Bronchial epithelial cell (primary cell): ENCODE measurements around the gene RTL10. TPM values are rescaled to one million over a fixed set of nuclear protein-coding genes. Genes with fewer than 3 reads are reported as not detected.
A peak's percentile ranks its signal among the peaks of the same experiment; 100 is the strongest.

Experiments
- DNase-seq: peaks from one replicate; pipeline ENCODE4 v3.0.0-alpha.2; 2010; ENCODE audit warnings: low read depth
- FAIRE-seq: peaks from 2 replicates; lab custom pipeline; 2011; peaks lifted over from hg19 to GRCh38; lab: Jason Lieb, UNC
- H3K27me3 ChIP-seq: 2 replicates; pipeline ENCODE4 v1.5.1; 2011; ENCODE audit warnings: low read length; ENCODE audit not compliant: control insufficient read depth, insufficient read depth
- H3K36me3 ChIP-seq: 2 replicates; pipeline ENCODE4 v1.5.1; 2011; ENCODE audit warnings: low read length; ENCODE audit not compliant: control insufficient read depth, insufficient read depth
- H3K4me3 ChIP-seq: 2 replicates; pipeline ENCODE4 v1.5.1; 2011; ENCODE audit warnings: mild to moderate bottlenecking, low read depth, low read length, control low read depth
- total RNA-seq: library from RNA; depleted of rRNA; stranded (reverse); fragments of >200 nt; gene quantifications from 2 replicates; pipeline ENCODE4 v1.2.1, GENCODE V29; 2014
- TF ChIP-seq, protein P1 (sequence below): IDR thresholded peaks from 2 replicates; pipeline ENCODE4 v1.5.1; 2011; ENCODE audit warnings: mild to moderate bottlenecking, moderate library complexity, low read length, control low read depth, inconsistent platforms; ENCODE audit not compliant: insufficient read depth, severe bottlenecking

RTL10 gene
- total RNA-seq, 1 donor from 2014 or later: 9.5 TPM

DNA sequence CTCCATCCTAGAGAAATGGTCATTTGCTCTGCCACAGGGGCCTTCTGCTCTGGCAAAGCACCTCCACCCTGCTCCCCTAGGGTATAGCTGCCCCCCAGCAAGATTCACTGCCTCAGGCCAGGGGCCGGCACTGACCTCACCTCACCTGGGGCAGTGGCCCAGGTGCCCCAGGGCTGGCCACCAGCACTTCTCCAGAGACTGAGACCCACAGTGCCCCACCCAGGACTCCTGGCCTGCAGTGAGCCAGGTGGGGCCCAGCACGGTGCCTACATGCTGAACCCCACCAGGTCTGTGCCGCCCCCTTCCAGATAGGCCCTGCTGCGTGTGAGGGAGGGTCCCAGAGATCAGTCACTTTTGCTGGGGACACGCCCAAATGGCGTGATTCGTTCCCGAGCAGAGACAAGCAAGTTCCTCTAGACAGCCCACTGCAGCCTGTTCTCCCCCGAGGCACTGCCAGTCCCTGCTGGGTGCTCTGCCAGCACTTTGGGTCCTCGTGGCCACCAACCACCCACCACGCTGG lies 10.8 kb downstream of the RTL10 start:
- no peaks in the 10 kb centered on the region for H3K27me3 ChIP-seq
- H3K36me3 ChIP-seq: no peaks in the 10 kb centered on the region
- FAIRE-seq: no peak
- DNase-seq: no peak
- H3K4me3 ChIP-seq: no peak overlapping the region
- TF ChIP-seq, protein P1, sequence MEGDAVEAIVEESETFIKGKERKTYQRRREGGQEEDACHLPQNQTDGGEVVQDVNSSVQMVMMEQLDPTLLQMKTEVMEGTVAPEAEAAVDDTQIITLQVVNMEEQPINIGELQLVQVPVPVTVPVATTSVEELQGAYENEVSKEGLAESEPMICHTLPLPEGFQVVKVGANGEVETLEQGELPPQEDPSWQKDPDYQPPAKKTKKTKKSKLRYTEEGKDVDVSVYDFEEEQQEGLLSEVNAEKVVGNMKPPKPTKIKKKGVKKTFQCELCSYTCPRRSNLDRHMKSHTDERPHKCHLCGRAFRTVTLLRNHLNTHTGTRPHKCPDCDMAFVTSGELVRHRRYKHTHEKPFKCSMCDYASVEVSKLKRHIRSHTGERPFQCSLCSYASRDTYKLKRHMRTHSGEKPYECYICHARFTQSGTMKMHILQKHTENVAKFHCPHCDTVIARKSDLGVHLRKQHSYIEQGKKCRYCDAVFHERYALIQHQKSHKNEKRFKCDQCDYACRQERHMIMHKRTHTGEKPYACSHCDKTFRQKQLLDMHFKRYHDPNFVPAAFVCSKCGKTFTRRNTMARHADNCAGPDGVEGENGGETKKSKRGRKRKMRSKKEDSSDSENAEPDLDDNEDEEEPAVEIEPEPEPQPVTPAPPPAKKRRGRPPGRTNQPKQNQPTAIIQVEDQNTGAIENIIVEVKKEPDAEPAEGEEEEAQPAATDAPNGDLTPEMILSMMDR: no peak

DNA sequence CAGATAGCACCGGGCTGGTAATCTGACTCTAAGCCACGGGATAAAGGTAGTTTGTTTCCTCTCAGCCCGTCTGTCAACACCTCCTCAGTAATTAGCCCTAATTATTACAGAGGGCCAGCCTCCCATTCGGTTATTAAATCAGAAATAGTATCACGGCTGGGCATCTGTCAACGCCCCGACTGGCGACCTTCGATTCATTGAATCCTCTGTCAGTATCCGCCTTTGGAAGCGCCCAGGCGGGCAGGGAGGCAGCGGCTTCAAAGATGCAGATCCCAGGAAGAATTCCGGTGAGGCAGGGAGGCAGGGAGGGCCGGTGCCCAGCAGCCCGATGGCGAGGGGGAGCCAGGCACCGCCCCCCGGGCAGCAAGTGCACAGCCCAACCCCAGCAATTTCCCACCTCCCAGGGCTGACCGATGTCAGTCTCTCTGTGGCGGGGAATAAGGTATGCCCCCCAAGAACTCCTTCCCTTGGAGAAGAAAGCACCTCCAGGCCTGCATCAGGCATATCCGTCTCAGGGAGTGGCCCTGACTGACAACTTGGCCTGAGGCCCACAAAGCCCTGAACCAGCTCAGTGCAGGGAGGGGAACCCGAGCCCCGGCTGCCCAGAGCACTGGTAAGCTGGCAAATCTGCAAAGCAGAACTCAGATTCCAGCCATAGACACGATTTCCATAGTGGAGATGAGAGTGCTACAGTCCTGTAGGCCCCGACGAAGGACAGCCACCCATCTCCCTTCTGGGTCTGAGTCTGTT lies 11.4 kb downstream of the RTL10 start:
- Histone ChIP-seq H3K36me3 (no peaks in the 10 kb centered on the region), H3K4me3 (no peak overlapping the region), H3K27me3 (no peaks in the 10 kb centered on the region)
- TF ChIP-seq, protein P1: no peak
- FAIRE-seq (no peak), DNase-seq (no peak)

DNA sequence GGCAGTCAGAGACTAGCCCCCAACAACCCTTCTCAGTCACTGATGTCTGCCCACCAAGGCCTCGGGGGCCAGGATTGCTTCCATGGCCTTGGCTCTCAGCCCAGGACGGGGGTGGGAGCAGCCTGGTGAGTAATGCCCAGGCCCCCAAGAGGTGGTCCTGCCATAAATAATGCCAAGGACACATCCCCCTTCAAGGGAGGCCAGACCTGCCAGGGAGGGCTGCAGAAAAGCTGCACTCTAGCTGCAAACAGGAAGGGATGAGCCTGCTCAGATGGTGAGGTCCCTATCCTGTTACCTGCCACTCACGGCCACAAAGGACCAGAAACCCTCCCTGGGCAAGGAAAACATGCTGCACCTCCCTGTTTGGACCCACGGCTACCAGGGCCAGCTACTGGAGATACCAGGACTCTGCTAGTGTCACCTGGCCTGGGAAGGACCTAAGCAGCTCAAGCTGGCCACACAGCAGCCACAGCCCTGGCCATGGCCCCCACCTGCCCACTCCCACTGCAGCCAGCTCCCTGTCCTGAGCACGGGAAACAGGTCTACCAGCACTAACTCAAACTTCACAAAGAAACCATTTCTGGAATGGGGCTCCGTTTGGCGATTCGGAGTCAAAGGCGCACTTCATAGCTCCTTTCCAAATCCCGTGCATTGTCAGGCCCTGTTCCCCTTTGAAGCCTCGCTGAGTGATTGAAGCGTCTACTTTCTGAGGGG lies 12.1 kb downstream of the RTL10 start:
- TF ChIP-seq, protein P1: no peak
- no peak for DNase-seq
- peak; percentile 23 for FAIRE-seq
- Histone ChIP-seq H3K36me3 (no peaks in the 10 kb centered on the region), H3K4me3 (no peak overlapping the region), H3K27me3 (no peaks in the 10 kb centered on the region)

DNA sequence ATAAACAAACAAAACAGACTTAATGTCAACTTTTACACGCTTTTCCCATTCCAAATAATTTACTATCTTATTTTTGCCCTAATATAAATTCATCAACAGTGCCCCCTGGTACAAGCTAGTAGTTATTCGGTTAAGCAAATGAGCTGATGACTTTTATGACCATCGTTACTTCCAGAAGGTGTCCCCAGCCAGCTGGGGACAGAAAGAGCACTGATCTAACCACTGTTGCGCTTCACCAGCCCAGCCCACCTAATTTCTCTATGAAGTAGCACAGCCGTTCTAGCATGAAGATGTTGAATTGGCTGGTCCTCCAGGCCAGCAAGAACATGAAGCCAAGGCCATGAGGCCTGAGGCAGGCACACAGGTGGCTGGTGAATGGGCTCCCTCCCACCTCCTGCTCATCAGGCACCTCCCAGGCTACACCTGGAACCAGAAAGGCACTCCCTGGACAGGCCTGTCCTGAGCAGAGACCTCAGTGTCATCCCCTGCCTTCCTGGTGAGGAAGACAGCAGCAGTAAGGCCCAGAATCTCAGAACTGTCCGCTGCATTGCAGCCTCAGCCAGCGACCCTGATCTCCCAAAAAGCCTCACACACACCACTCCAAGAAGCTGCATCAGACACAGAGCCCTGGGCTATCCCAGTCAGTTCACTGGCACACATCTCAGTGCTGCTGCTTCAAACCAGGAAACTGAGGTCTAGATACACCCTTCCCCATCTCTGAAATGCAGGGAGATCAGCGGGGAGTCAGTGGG lies 12.9 kb downstream of the RTL10 start:
- TF ChIP-seq, protein P1: no peak
- Histone ChIP-seq H3K4me3 (no peak overlapping the region), H3K36me3 (no peaks in the 10 kb centered on the region), H3K27me3 (no peaks in the 10 kb centered on the region)
- DNase-seq: no peak
- peak; percentile 32 for FAIRE-seq

DNA sequence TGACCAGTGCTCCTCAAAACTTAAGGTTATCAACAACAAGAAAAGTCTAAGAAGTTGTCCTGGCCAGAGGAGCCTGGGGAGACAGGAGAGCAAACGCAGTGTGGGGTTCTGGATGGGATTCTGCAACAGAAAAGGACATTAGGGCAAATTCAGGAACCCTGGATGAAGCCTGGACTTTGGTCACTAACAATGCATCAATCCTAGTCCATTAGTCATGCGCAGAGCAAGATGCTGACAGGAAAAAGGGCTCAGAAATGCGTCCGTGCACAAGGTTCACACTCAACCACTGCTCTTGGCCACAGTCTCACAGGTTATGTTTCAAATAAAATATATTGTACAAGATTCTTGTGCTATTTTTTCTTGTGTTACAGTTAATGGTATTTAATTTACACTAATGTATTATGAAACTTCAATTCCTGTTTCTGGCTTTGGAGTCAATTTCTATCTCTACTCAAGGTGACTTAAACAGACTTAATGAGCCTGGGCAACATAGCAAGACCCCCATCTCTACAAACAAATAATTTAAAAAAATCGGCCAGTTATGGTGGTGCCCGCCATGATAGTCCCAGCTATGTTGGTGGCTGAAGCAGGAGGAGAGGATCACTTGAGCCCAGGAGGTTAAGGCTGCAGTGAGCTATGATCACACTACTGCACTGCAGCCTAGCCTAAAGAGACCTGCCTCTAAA lies 13.6 kb downstream of the RTL10 start:
- Histone ChIP-seq H3K4me3 (no peak overlapping the region), H3K27me3 (no peaks in the 10 kb centered on the region), H3K36me3 (no peaks in the 10 kb centered on the region)
- TF ChIP-seq, protein P1: no peak
- FAIRE-seq (no peak), DNase-seq (no peak)
